HG03280 (cell line): Measurements from ENCODE around the gene MZF1.

ENCODE experiments used
- ATAC-seq: cut with Tn5 transposase; IDR thresholded peaks from one replicate; pipeline ENCODE4 v1.9.1; 2021; ENCODE audit warnings: mild to moderate bottlenecking, moderate library complexity; ENCODE audit not compliant: unreplicated experiment

The MZF1 gene

GRCh38 chr19:58570770-58571574, 2.2 kb downstream of the MZF1 start:
- no peak for ATAC-seq

- ATAC-seq, result no peak
Observed at GRCh38 chr19:58569943-58570670, 3.0 kb downstream of the MZF1 start.

DNA sequence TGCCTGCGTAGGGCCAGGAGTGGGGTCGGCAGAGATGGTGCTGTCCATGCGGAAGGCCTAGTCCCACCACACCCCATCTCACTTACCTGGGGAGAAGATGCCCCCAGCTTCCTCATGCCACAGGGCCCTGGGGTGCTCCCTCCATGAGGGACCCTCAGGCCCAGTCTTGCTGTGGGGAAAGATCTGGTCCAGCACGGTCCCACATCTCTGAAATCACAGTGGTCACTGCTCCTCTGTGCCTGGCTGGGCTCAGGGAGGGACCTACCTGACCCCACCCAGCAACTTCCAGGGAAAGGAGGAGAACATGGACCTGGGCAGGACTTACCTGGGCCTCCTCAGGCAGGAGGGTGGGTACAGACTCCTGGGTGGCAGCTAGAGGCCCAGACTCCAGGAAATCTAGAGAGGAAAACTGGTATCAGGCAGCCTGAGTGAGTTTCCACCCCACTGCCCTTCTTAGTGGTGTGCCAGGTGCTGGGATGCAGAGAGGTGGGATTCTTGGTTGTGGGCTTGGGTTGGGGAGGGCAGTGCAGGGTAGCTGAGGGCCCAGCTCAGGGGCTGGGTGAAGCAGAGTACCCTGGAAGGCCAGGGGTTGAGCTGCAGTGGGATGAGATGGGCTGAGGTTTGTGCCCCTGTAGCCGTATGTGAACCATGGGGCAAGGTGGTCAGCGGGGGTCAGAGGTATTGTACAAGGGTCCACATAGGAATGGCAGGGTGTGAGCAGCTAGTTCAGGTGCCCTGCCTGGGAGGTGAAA, 3.8 kb downstream of the MZF1 start:
- ATAC-seq, result no peak

DNA sequence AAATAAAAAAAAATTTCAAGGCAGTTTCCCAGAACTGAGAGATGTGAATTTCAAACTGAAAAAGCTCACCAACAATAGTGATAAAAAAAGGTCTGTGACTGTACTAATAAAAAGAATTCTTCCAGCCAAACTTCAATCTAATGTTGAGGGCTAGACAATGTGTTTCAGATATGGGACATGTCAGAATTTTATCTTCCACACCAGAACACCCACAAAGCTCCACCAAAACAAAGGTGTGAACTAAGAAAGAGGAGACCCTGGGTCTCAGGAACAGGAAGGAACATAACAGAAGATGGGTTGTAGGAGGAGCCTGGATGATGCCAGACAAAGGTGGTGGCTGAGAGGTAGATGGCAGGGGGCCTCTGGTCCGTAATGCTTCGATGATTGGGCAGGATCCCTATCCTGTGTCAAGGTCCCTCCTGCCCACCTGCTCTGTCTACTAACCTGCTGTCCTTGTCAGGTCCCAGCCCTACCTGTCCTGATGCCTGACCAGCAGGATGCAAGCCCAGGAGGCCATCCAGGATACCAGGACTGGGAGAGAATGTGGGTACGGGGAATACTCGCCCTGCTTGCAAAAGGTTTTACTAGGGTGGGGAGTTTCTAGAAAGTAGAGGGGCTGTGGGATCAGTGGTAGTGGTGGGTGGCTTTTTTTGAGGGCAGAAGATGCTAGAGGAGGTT, 4.5 kb downstream of the MZF1 start:
- no peak for ATAC-seq

- no peak for ATAC-seq
Observed at GRCh38 chr19:58566989-58567388, 6.1 kb downstream of the MZF1 start.

GRCh38 chr19:58563823-58564222, 9.3 kb downstream of the MZF1 start:
- ATAC-seq, result no peak

GRCh38 chr19:58563034-58563573, 10.0 kb downstream of the MZF1 start:
- ATAC-seq, result no peak

DNA sequence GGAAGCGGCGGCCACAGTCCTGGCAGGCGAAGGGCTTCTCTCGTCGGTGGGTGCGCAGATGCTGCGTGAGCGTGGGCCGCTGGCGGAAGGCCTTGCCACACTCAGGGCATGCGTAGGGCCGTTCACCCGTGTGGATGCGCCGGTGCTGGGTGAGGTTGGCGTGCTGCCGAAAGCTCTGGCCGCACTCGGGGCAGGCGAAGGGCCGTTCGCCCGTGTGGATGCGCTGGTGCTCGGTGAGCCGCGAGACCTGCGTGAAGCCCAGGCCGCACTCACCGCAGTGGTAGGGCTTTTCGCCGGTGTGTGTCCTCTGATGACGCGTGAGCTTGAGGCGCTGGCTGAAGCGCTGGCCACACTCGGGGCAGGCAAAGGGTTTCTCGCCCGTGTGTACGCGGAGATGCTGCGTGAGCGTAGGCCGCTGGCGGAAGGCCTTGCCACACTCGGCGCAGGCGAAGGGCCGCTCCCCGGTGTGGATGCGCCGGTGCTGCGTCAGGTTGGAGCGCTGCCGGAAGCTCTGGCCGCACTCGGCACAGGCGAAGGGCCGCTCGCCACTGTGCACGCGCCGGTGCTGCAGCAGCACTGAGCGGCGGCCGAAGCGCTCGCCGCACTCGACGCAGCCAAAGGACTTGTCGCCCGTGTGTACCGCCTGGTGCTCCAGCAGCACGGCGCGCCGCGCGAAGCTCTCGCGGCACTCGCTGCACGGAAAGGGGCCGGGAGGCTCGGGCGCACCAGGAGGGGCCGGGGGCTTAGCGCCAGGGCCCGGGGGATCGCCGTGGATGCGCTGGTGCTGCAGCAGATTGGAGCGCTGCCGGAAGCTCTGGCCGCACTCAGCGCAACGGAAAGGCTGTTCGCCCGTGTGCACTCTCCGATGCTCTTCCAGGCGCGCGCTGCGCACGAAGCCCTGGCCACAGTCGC, 10.8 kb downstream of the MZF1 start:
- ATAC-seq, result no peak

- no peak for ATAC-seq
Observed at GRCh38 chr19:58561373-58562121, 11.6 kb downstream of the MZF1 start.

DNA sequence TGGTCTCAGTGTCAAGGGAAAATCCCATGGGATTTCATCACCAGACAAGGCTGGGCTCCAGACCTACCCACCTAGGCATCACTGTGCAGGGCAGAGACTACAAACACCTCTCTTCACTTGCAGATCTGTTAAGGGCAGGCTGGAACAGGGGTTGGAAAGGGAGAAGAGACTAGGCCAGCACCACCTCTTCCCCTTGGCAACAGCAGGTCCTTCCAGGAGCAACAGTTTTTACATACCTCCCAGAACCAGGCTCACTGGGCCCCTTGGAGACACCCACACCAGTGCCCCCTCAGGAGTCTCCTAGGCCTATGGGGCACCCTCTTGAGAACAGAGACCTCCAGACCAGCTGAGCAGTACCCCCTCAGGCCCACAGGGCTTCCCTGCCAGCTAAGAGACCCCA, 12.2 kb downstream of the MZF1 start:
- no peak for ATAC-seq

GRCh38 chr19:58560007-58560887, 12.9 kb downstream of the MZF1 start:
- no peak for ATAC-seq

GRCh38 chr19:58559275-58560006, 13.7 kb downstream of the MZF1 start:
- no peak for ATAC-seq

DNA sequence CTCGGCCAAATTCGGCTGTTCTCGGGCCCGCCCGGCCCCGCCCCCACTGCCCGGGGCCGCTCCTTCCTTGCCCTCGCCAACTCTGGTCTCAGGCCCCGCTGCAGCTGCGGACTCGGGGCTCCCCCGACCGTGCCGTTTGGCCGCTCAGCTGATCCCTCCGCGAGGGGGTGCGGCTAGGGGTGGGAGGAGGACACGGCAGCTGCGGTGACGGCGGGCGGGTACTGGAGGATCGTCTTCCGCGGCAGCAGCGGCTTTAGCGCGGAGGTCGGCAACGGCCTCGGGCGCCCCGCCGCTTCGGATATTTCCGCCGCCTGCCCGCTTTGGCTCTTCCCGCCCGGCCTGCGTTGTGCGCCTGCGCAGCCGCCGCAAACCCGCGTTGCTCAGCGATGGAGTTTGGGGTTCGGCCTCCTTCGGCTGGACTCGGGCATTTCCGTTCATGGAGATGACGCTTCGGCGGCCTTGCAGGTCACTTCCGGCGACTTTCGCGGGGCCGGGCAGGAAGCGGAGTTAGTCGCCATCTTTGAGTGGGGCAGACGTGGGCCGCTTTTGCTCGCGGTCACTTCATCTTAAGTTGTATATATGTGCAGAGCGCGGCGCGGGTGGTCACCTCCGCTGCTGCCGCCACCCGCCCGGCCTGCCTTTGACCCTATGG, 14.4 kb downstream of the MZF1 start:
- peak; percentile 57 for ATAC-seq

DNA sequence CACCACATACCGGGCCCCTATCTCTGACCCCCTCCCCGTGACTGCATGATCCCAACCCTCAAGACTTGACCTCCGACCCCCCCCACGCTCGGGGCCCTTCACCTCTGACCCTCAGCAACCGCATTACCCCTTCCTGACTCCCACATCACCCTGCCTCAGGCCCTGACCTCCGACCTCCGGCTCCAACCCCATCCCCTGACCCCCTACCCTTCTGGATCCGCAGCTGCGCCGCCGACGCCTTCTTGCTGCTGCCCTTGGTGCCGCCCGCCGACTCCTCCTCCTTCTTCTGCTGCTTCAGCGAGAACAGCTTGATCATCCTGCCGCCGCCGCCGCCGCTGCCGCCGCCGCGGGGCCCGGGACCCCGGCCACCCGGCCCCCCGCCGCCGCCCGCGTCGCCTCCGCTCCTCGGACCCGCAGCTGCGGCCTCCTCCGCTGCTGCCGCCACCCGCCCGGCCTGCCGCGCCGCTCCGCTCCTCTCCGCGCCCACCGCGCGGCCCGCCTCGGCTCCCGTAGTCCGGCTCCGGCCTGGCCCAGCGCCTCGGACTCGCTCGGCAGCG, 15.0 kb downstream of the MZF1 start, which contains the start of gene UBE2M:
TSS of gene UBE2M (minus strand) at position 546 of the 557 bp plus-strand sequence. CDS start at position 316, 230 bp downstream.
- ATAC-seq, result peak; percentile 2

DNA sequence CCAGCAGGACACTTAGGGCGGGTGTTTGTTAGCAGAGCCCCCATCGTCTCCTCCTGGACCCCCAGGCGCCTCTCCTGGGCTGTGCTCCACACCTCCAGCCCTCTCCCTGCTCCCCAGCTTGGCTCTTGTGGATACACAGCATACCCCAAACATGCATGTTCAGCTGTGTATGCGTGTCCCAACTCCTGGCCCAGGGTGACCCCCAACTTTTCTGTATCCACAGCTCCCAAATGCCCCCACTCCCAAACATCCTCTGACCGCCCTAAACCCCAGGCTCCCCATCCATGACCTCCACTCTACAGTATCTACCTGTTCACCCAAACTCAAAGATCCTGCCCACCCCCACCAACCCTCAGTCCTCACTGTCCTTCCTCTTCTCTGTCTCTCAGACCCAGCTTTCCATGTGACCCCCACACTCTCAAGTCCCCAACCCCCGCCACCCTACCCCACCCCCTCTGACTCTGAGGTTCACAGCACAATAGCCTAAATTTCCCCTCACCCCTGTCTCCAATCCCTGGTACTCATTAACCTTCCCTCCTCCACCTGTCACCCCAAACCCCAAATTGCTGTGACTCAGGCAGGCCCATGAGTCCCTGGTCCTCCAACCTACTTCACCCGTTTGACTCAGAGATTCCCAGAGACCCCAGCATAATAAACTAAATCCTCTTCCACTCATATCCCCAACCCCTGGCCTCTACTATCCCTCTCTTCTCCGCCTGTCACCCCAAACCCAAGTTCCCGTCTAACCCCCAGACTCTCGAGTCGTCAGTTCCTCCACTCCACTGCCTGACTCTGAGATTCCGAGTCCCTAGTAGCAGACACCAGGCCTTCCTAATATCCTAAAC, 15.7 kb downstream of the MZF1 start:
- ATAC-seq, result no peak
